ENCODE measurements around the gene CNTNAP3. TPM values are rescaled to one million over a fixed set of nuclear protein-coding genes. Genes with fewer than 3 reads are reported as not detected.
"Not testable (repeated sequence)": the region's sequence is repeated elsewhere in the genome, so short reads cannot be mapped to it uniquely, and the experiment has no call there.

CNTNAP3 gene
- total RNA-seq, 1 donor from 2014 or later, result 2.7 TPM

DNA sequence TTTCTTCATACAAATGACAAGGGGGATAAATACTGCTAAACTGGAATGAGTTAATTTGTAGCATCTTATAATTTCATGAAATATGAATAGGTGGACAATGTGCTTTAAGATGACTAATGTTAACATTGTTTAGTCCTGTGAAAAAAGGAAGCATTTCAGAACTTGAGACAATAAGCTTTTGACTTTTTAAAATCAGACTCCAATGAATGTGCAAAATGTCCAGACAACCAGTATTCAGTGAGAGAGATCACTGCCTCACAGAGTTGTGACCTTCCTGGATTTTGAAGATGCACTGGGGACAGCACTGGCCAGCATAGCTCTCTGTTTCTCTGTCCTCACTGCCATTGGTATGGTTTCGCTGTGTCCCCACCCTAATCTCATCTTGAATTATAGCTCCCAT lies 249.7 kb downstream of the CNTNAP3 start:
- H3K79me2 ChIP-seq (ENCODE audit: insufficient read depth, low read length); H3K4me3 ChIP-seq (ENCODE audit: insufficient read depth, low read depth, low read length); H3K4me1 ChIP-seq (ENCODE audit: insufficient read depth, low read length); FAIRE-seq; H3K9me3 ChIP-seq (ENCODE audit: insufficient read depth, low read depth, low read length); H3K27me3 Mint-ChIP-seq (ENCODE audit: low read depth, unreplicated experiment); H3K27me3 ChIP-seq (ENCODE audit: insufficient read depth, low read length); H3K4me1 Mint-ChIP-seq (ENCODE audit: low read depth, unreplicated experiment); H3K4me2 ChIP-seq (ENCODE audit: low read length); H2AFZ ChIP-seq (ENCODE audit: low read depth, low read length); H3K9me3 Mint-ChIP-seq (ENCODE audit: unreplicated experiment); H3K27ac ChIP-seq (ENCODE audit: low read depth, low read length); H3K27ac Mint-ChIP-seq (ENCODE audit: unreplicated experiment); H3K36me3 Mint-ChIP-seq (ENCODE audit: low read depth, unreplicated experiment); DNase-seq (ENCODE audit: low read depth); H4K20me1 ChIP-seq (ENCODE audit: insufficient read depth, low read length); H3K36me3 ChIP-seq (ENCODE audit: insufficient read depth, low read length); H3K9ac ChIP-seq (ENCODE audit: low read length); H3K4me3 Mint-ChIP-seq (ENCODE audit: unreplicated experiment): not testable (repeated sequence)

DNA sequence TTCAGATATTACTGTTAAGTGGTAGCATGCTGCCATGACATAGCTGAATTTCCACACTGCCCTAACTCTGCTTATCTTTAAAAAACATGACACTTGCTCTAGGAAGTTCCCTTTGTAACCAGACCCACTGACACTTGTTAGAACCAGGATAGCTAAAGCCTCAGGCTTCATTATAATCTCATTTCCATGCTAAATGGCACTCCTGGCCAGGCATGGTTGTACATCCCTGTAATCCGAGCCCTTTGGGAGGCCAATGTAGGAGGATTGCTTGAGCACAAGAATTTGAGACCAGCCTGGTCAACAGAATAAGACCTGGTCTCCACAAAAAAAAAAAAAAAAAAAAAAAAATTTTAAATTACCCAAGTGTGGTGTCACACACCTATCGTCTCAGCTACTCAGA lies 254.1 kb downstream of the CNTNAP3 start:
- not testable (repeated sequence) for H3K27me3 ChIP-seq (ENCODE audit: insufficient read depth, low read length); H4K20me1 ChIP-seq (ENCODE audit: insufficient read depth, low read length); H3K4me2 ChIP-seq (ENCODE audit: low read length); H3K27ac ChIP-seq (ENCODE audit: low read depth, low read length); H3K36me3 ChIP-seq (ENCODE audit: insufficient read depth, low read length); H3K4me3 ChIP-seq (ENCODE audit: insufficient read depth, low read depth, low read length); H3K4me1 ChIP-seq (ENCODE audit: insufficient read depth, low read length); H3K36me3 Mint-ChIP-seq (ENCODE audit: low read depth, unreplicated experiment); H3K9me3 Mint-ChIP-seq (ENCODE audit: unreplicated experiment); H2AFZ ChIP-seq (ENCODE audit: low read depth, low read length); DNase-seq (ENCODE audit: low read depth); H3K27me3 Mint-ChIP-seq (ENCODE audit: low read depth, unreplicated experiment); H3K4me1 Mint-ChIP-seq (ENCODE audit: low read depth, unreplicated experiment); H3K4me3 Mint-ChIP-seq (ENCODE audit: unreplicated experiment); FAIRE-seq; H3K9me3 ChIP-seq (ENCODE audit: insufficient read depth, low read depth, low read length); H3K27ac Mint-ChIP-seq (ENCODE audit: unreplicated experiment); H3K9ac ChIP-seq (ENCODE audit: low read length); H3K79me2 ChIP-seq (ENCODE audit: insufficient read depth, low read length)

DNA sequence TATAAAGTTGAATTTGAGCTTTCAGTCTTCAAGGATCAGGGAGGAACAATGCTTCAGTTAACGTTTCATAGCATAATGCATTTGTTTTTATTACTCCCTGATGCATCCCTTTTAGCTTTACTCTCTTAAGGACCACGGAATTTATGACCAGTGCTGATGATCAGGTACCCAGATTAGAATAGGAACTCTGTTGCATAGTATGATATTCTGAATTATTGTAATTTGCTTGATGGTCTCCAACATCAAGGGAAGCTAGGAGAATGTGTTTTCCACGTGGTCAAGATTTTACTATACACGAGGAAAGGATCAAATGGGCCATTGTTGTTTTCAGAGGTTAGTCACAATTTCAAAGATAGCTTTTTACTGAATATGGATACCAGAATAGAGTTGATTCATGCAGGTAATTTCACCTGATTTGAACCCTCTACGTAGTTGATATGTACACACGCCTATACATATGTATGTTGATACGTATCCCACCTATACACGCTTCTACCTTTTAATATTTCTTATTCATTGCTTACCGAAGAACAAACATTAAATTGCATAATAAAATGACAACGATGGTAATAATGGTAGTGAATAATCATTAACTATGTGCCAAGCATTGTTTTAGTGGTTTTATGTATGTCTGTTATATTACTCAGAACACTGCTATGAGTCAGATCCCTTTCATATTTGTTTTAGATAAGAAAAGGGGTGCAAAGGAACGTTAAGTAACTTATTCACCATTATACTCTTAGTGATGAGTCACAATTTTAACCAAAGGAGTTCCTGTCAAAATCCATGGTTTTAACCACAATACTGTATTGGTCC lies 257.6 kb downstream of the CNTNAP3 start:
- not testable (repeated sequence) for H3K27ac Mint-ChIP-seq (ENCODE audit: unreplicated experiment); H3K36me3 Mint-ChIP-seq (ENCODE audit: low read depth, unreplicated experiment); FAIRE-seq; H3K4me3 ChIP-seq (ENCODE audit: insufficient read depth, low read depth, low read length); H3K4me3 Mint-ChIP-seq (ENCODE audit: unreplicated experiment); H3K4me2 ChIP-seq (ENCODE audit: low read length); H2AFZ ChIP-seq (ENCODE audit: low read depth, low read length); H3K4me1 Mint-ChIP-seq (ENCODE audit: low read depth, unreplicated experiment); H4K20me1 ChIP-seq (ENCODE audit: insufficient read depth, low read length); H3K9me3 ChIP-seq (ENCODE audit: insufficient read depth, low read depth, low read length); H3K4me1 ChIP-seq (ENCODE audit: insufficient read depth, low read length); H3K27me3 ChIP-seq (ENCODE audit: insufficient read depth, low read length); H3K9me3 Mint-ChIP-seq (ENCODE audit: unreplicated experiment); H3K36me3 ChIP-seq (ENCODE audit: insufficient read depth, low read length); H3K79me2 ChIP-seq (ENCODE audit: insufficient read depth, low read length); H3K9ac ChIP-seq (ENCODE audit: low read length); H3K27me3 Mint-ChIP-seq (ENCODE audit: low read depth, unreplicated experiment)
- DNase-seq (ENCODE audit: low read depth), result peak; percentile 78
- H3K27ac ChIP-seq (ENCODE audit: low read depth, low read length), result peak overlapping the region; percentile 37

DNA sequence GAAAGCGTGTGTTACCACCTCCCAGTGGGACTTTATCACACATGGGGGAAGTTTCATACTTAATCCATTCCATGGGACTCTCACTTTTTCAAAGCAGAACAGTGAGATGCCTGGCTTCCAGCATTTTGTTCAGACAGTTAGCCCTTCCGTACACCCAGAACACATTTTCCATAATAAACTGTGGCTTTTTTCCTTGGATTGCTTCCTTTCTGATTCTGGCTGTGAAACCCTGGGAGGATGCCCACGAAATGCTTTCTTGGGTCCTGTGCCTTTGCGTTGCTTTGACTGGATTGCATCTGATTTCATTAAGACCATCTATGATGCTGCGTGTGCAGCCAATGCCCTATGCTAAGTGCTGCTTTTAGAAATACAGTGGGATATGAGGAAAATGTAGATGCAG lies 259.1 kb downstream of the CNTNAP3 start:
- not testable (repeated sequence) for H3K9ac ChIP-seq (ENCODE audit: low read length); DNase-seq (ENCODE audit: low read depth); H3K27me3 ChIP-seq (ENCODE audit: insufficient read depth, low read length); H3K4me3 ChIP-seq (ENCODE audit: insufficient read depth, low read depth, low read length); H3K4me1 Mint-ChIP-seq (ENCODE audit: low read depth, unreplicated experiment); H3K4me1 ChIP-seq (ENCODE audit: insufficient read depth, low read length); H3K27ac Mint-ChIP-seq (ENCODE audit: unreplicated experiment); H2AFZ ChIP-seq (ENCODE audit: low read depth, low read length); H3K9me3 Mint-ChIP-seq (ENCODE audit: unreplicated experiment); H3K79me2 ChIP-seq (ENCODE audit: insufficient read depth, low read length); H3K27me3 Mint-ChIP-seq (ENCODE audit: low read depth, unreplicated experiment); H3K36me3 Mint-ChIP-seq (ENCODE audit: low read depth, unreplicated experiment); H4K20me1 ChIP-seq (ENCODE audit: insufficient read depth, low read length); FAIRE-seq; H3K27ac ChIP-seq (ENCODE audit: low read depth, low read length); H3K36me3 ChIP-seq (ENCODE audit: insufficient read depth, low read length); H3K4me3 Mint-ChIP-seq (ENCODE audit: unreplicated experiment); H3K9me3 ChIP-seq (ENCODE audit: insufficient read depth, low read depth, low read length); H3K4me2 ChIP-seq (ENCODE audit: low read length)

DNA sequence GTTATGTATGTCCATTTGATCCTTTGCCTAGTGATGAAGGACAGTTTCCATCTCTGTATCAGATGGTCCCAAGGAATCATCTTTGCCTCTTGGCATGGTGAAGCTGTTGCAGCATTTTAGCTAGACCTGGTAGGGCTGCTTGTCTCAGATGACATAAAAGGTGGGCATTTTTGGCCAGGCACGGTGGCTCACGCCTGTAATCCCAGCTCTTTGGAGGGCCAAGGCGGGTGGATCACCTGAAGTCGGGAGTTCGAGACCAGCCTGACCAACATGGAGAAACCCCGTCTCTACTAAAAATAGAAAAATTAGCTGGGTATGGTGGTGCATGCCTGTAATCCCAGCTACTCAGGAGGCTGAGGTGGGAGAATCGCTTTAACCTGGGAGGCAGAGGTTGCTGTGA lies 259.8 kb downstream of the CNTNAP3 start:
- H3K4me3 ChIP-seq (ENCODE audit: insufficient read depth, low read depth, low read length); H3K9ac ChIP-seq (ENCODE audit: low read length); H3K4me2 ChIP-seq (ENCODE audit: low read length); H3K27me3 ChIP-seq (ENCODE audit: insufficient read depth, low read length); H3K4me3 Mint-ChIP-seq (ENCODE audit: unreplicated experiment); H3K4me1 ChIP-seq (ENCODE audit: insufficient read depth, low read length); DNase-seq (ENCODE audit: low read depth); H3K4me1 Mint-ChIP-seq (ENCODE audit: low read depth, unreplicated experiment); H3K27ac Mint-ChIP-seq (ENCODE audit: unreplicated experiment); H3K36me3 Mint-ChIP-seq (ENCODE audit: low read depth, unreplicated experiment); FAIRE-seq; H3K27ac ChIP-seq (ENCODE audit: low read depth, low read length); H2AFZ ChIP-seq (ENCODE audit: low read depth, low read length); H3K36me3 ChIP-seq (ENCODE audit: insufficient read depth, low read length); H3K79me2 ChIP-seq (ENCODE audit: insufficient read depth, low read length); H3K27me3 Mint-ChIP-seq (ENCODE audit: low read depth, unreplicated experiment); H3K9me3 Mint-ChIP-seq (ENCODE audit: unreplicated experiment); H4K20me1 ChIP-seq (ENCODE audit: insufficient read depth, low read length); H3K9me3 ChIP-seq (ENCODE audit: insufficient read depth, low read depth, low read length): not testable (repeated sequence)

DNA sequence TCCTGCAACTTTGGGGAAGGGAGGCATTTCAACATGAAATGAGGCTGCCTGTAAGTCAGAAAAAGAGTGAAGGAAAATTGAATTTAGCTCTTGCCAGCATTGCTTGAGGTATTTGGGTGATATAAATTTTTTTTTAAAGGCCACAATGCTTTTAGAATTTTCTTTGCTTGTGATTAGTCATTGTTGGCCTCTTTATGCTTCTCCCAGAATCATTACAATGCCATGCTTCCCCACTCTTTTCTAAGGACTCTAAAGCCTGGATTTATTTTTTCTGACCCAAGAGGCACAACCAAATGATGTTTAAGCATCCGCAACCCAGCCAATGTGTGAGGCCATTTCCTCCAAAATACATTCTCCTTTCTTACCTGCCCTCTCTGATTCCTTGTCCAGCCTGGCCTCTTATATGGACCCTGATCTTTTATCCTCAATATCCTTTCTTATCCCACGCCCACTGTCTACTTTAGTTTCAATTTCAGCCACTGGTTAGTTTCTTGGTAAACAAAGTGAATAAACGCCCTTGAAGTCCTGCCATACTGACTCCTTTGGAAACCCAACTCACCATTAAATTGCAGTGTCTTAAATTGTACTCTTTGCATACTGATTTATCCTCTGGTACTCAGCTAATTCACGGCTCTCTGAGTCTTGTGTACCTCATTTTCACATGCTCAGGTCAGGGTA lies 261.9 kb downstream of the CNTNAP3 start:
- not testable (repeated sequence) for H3K4me3 ChIP-seq (ENCODE audit: insufficient read depth, low read depth, low read length); H3K4me3 Mint-ChIP-seq (ENCODE audit: unreplicated experiment); H3K4me1 Mint-ChIP-seq (ENCODE audit: low read depth, unreplicated experiment); DNase-seq (ENCODE audit: low read depth); H3K27ac ChIP-seq (ENCODE audit: low read depth, low read length); H4K20me1 ChIP-seq (ENCODE audit: insufficient read depth, low read length); H3K4me1 ChIP-seq (ENCODE audit: insufficient read depth, low read length); H3K27me3 Mint-ChIP-seq (ENCODE audit: low read depth, unreplicated experiment); H3K9me3 ChIP-seq (ENCODE audit: insufficient read depth, low read depth, low read length); H3K36me3 ChIP-seq (ENCODE audit: insufficient read depth, low read length); H3K9ac ChIP-seq (ENCODE audit: low read length); FAIRE-seq; H3K27ac Mint-ChIP-seq (ENCODE audit: unreplicated experiment); H3K27me3 ChIP-seq (ENCODE audit: insufficient read depth, low read length); H3K9me3 Mint-ChIP-seq (ENCODE audit: unreplicated experiment); H3K36me3 Mint-ChIP-seq (ENCODE audit: low read depth, unreplicated experiment); H2AFZ ChIP-seq (ENCODE audit: low read depth, low read length); H3K79me2 ChIP-seq (ENCODE audit: insufficient read depth, low read length); H3K4me2 ChIP-seq (ENCODE audit: low read length)

Measured in astrocyte (in vitro differentiated cells and primary cell).